Endometrium (tissue), 2 donors: Measurements from ENCODE around the gene NDUFS2.
"Not testable (repeated sequence)": the region's sequence is repeated elsewhere in the genome, so short reads cannot be mapped to it uniquely, and the experiment has no call there.

Source experiments
- FAIRE-seq: peaks from 2 replicates; lab custom pipeline; 2012; peaks lifted over from hg19 to GRCh38; lab: Jason Lieb, UNC
- donor health status: control.
- donor health status: control.

The NDUFS2 gene

GRCh38 chr1:161222175-161223019, 20.2 kb downstream of the NDUFS2 start:
- no peak for FAIRE-seq

GRCh38 chr1:161223805-161224694, 21.9 kb downstream of the NDUFS2 start:
- FAIRE-seq: no peak

DNA sequence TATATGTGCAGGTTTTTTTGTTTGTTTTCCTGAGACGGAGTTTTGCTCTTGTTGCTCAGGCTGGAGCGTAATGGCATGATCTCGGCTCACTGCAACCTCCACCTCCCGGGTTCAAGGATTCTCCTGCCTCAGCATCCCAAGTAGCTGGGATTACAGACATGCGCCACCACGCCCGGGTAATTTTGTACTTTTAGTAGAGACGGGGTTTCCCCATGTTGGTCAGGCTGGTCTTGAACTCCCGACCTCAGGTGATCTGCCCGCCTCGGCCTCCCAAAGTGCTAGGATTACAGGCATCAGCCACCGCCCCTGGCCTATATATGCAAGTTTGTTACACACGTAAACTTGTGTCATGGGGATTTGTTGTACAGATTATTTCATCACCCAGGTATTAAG, 22.5 kb downstream of the NDUFS2 start:
- not testable (repeated sequence) for FAIRE-seq

- FAIRE-seq: no peak
These were observed 23.0 kb downstream of the NDUFS2 start for GRCh38 chr1:161225178-161225533.

- FAIRE-seq: peak; percentile 99
These were observed 23.6 kb downstream of the NDUFS2 start, which contains the start of gene TOMM40L for GRCh38 chr1:161225534-161226319. Gene TOMM40L, plus strand, starts transcription at chr1:161226060. Its CDS starts 430 bp downstream, at chr1:161226490.

DNA sequence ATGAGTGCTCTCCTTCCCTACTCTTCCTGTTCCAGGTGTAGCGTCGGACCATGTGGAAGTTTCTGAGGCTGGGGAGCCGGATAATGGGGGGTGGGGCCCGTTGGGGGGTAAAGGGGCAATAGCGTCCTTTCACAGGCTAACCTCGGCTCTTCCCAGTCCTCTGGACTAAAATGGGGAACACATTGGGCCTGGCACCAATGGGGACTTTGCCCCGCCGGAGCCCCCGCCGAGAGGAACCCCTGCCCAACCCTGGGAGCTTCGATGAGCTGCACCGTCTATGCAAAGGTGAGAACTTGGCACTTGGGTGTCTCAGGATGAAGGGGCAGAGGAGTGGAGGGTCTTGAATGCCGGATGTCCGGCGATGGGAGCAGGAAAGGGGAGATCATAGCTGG, 24.1 kb downstream of the NDUFS2 start:
- FAIRE-seq: no peak

DNA sequence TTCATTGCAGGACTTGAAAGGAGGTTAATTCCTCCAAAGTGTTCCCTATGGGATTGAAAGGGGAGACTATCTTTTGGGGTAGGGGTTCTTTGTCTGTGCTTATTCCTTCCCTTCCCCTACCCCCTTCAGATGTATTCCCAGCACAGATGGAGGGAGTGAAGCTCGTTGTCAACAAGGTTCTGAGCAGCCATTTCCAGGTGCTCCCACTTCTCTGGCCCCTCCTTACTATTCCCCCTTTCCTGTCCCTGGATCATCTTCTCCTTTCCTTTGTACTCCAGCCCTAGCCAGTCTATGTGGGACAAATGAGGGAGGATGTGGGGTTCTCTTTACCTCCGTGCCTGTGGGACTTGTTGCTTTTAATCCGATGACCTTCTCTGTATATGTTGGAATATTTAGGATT, 24.6 kb downstream of the NDUFS2 start:
- no peak for FAIRE-seq

DNA sequence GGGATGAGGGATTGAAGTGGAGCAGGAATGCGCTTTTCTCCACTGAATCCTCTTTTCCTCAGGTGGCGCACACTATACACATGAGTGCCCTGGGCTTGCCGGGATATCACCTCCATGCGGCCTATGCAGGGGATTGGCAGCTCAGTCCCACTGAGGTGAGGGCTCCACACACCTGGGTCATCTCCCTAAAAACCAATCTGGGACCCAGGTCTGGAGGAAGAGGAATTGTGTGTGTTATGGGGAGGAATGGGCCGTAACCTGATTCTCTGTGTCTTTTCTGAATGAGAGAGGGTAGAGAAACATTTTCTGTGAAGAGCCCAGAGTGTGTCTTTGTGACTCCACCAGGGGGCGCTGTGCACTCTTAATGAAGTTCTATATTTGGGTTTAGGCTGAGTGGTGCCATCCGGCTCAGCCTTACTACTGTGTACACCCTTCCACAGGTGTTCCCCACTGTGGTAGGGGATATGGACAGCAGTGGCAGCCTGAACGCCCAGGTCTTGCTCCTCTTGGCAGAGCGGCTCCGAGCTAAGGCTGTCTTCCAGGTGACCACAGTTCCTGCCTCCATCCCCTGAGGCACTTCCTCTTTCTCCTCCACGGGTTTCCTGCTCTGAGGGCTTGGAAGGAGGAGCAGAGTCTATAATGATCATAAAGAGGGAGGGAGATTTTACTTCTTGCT, 25.2 kb downstream of the NDUFS2 start:
- FAIRE-seq: no peak

GRCh38 chr1:161228032-161228431, 25.9 kb downstream of the NDUFS2 start:
- FAIRE-seq: no peak

- no peak for FAIRE-seq
These were observed 27.7 kb downstream of the NDUFS2 start for GRCh38 chr1:161229896-161230295.

GRCh38 chr1:161230762-161231161, 28.6 kb downstream of the NDUFS2 start:
- no peak for FAIRE-seq

- no peak for FAIRE-seq
These were observed 30.9 kb downstream of the NDUFS2 start for GRCh38 chr1:161233102-161233501.

GRCh38 chr1:161235957-161236775, 34.0 kb downstream of the NDUFS2 start:
- no peak for FAIRE-seq

DNA sequence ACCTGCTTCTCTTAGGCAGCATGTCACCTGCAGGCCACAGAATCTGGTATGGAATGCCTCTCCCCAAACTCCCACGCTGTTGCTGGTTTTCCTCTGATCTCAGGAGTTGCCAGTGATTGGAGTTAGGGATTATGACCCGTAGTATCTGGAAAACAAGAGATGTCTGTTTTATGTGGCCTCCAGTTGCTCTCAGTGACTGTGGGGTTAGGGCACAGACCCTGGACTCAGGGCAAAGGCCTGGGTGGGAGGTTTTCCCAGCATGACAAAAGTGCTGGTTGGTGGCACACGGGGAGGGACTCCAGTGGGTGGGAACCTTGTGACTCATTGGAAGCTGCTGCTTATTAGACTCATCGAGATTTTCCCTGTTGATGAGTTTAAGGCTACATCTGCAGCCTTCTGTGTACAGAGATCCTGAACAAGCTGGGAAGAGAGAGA, 35.9 kb downstream of the NDUFS2 start, which contains the start of gene NR1I3:
Gene NR1I3 (minus strand): TSS at position 165 of the 435 bp plus-strand sequence. CDS start 1,638 bp downstream, outside the sequence.
- FAIRE-seq: no peak

GRCh38 chr1:161241682-161242081, 39.5 kb downstream of the NDUFS2 start:
- no peak for FAIRE-seq

DNA sequence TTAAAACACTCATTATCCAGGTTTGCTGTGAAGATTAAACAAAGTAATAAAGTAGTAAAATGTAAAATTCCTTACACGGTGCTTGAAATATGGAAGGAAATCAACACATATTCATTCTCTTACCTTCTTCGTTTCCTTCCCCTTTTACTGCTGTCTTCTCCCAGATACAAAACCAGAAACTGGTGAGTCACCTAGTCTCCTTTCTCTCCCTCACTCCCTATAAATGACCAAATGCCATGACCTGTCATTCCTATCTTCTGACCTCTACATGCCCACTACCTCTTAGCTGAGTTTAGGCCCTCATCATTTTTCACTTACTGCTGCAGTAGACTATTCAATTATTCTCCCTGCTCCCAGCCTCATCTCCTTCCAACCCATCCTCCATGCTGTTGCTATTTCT, 40.1 kb downstream of the NDUFS2 start:
- FAIRE-seq: no peak

- no peak for FAIRE-seq
These were observed 42.7 kb downstream of the NDUFS2 start for GRCh38 chr1:161244888-161245287.

DNA sequence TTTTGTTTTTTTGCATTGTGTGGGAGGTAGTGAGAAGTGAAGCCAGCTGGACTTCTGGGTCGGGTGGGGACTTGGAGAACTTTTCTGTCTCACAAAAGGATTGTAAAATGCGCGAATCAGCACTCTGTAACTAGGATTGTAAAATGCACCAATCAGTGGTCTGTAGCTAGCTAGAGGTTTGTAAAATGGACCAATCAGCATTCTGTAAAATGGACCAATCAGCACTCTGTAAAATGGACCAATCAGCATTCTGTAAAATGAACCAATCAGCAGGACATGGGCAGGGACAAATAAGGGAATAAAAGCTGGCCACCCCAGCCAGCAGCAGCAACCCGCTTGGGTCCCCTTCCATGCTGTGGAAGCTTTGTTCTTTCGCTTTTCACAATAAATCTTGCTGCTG, 47.9 kb downstream of the NDUFS2 start:
- not testable (repeated sequence) for FAIRE-seq

DNA sequence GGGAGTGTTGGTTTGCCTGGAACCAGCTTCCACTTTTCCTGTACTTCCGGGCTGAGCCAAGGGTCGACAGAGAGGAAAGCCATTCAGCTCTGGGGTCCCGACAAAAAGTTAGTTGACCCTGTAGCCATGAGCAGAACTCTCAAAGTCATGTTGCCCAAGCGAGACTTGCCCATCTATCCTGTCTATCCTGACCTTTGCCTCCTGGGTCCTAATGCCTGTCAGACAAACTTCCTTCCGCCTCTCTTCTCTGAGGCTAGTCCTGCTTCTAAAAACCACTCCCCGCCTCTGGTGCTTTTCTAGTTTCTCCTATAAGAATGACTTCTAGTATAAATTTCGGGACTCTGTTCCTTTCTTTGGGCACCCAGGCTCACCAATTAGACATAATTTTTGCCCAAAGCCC, 48.7 kb downstream of the NDUFS2 start:
- FAIRE-seq: no peak

GRCh38 chr1:161251579-161251978, 49.4 kb downstream of the NDUFS2 start:
- FAIRE-seq: no peak

- not testable (repeated sequence) for FAIRE-seq
These were observed 53.1 kb downstream of the NDUFS2 start for GRCh38 chr1:161255302-161255701.
